Measurements from ENCODE around the gene CREG2. TPM values are rescaled to one million over a fixed set of nuclear protein-coding genes. Genes with fewer than 3 reads are reported as not detected.
A peak's percentile ranks its signal among the peaks of the same experiment; 100 is the strongest.

The CREG2 gene
- total RNA-seq, 1 donor: 1.5 TPM

- TF ChIP-seq CTCF (IDR thresholded peaks at IDR 0.05; ENCODE audit: insufficient read depth, low read length): no peak
Observed at GRCh38 chr2:101300836-101301235, 86.5 kb downstream of the CREG2 start.

GRCh38 chr2:101300164-101300563 lies 87.1 kb downstream of the CREG2 start:
- H3K4me3 ChIP-seq (ENCODE audit: low read depth, low read length): no peak overlapping the region
- DNase-seq (ENCODE audit: low read depth): no peak
- no peak for TF ChIP-seq CTCF (IDR thresholded peaks at IDR 0.05; ENCODE audit: insufficient read depth, low read length)

More at GRCh38 chr2:101300836-101301235, 86.5 kb downstream of the CREG2 start:
- H3K4me3 ChIP-seq (ENCODE audit: low read depth, low read length): no peak overlapping the region
- no peak for DNase-seq (ENCODE audit: low read depth)

- no peak for TF ChIP-seq CTCF (IDR thresholded peaks at IDR 0.05; ENCODE audit: insufficient read depth, low read length)
- no peak for DNase-seq (ENCODE audit: low read depth)
- no peak overlapping the region for H3K4me3 ChIP-seq (ENCODE audit: low read depth, low read length)
Observed at GRCh38 chr2:101299604-101300003, 87.7 kb downstream of the CREG2 start.

GRCh38 chr2:101297383-101297782 lies 89.9 kb downstream of the CREG2 start:
- TF ChIP-seq CTCF (IDR thresholded peaks at IDR 0.05; ENCODE audit: insufficient read depth, low read length): no peak
- DNase-seq (ENCODE audit: low read depth): no peak
- H3K4me3 ChIP-seq (ENCODE audit: low read depth, low read length): no peak overlapping the region

DNA sequence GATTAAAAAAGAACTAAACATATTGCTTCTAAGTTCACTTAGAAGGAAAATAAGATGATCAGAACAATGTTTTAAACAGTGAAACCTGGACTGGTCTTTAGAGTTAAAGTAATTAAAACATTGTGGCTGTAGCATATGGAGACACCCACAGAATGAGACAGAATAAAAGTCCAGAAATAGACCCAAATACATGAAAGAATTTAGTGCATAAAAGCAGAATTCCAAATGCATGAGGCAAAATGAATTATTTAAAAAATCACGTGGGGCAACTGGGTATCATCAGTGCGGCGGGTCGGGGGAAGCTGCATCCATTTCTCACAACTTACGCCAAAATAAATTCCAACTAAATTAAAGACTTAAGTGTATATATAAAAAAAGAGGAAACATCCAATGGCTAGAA lies 90.9 kb downstream of the CREG2 start:
- no peak overlapping the region for H3K4me3 ChIP-seq (ENCODE audit: low read depth, low read length)
- no peak for TF ChIP-seq CTCF (IDR thresholded peaks at IDR 0.05; ENCODE audit: insufficient read depth, low read length)
- DNase-seq (ENCODE audit: low read depth): peak; percentile 24

GRCh38 chr2:101295895-101296294 lies 91.4 kb downstream of the CREG2 start:
- DNase-seq (ENCODE audit: low read depth): peak; percentile 25
- no peak for TF ChIP-seq CTCF (IDR thresholded peaks at IDR 0.05; ENCODE audit: insufficient read depth, low read length)
- H3K4me3 ChIP-seq (ENCODE audit: low read depth, low read length): no peak overlapping the region

Small RNA genes within 50 kb of the gene (small RNA-seq; reads per million reads assigned to genes)
- gene MIR5696: 0.32 reads per million

Other genes with a start within 250 kb of the CREG2 start
- 12.4 and 21.3 TPM in 2 replicates for gene TBC1D8, start 236.1 kb downstream of the CREG2 start, total RNA-seq (ENCODE audit: low replicate concordance)
- 13.7 and 48.4 TPM in 2 replicates for gene CNOT11, start 134.6 kb downstream of the CREG2 start, total RNA-seq (ENCODE audit: low replicate concordance)
- gene RNF149, start 78.8 kb downstream of the CREG2 start, total RNA-seq (ENCODE audit: low replicate concordance): 46.4 and 50.7 TPM in 2 replicates
- 5.3 and 24.1 TPM in 2 replicates for gene RFX8, start 87.6 kb upstream of the CREG2 start, total RNA-seq (ENCODE audit: low replicate concordance)

All from fibroblast of the aortic adventitia (primary cell).